ENCODE measurements around the gene CLEC6A. TPM values are rescaled to one million over a fixed set of nuclear protein-coding genes. Genes with fewer than 3 reads are reported as not detected.
"Not testable (repeated sequence)": the region's sequence is repeated elsewhere in the genome, so short reads cannot be mapped to it uniquely, and the experiment has no call there.

CLEC6A gene
- total RNA-seq, 1 donor from 2014 or later: not detected

DNA sequence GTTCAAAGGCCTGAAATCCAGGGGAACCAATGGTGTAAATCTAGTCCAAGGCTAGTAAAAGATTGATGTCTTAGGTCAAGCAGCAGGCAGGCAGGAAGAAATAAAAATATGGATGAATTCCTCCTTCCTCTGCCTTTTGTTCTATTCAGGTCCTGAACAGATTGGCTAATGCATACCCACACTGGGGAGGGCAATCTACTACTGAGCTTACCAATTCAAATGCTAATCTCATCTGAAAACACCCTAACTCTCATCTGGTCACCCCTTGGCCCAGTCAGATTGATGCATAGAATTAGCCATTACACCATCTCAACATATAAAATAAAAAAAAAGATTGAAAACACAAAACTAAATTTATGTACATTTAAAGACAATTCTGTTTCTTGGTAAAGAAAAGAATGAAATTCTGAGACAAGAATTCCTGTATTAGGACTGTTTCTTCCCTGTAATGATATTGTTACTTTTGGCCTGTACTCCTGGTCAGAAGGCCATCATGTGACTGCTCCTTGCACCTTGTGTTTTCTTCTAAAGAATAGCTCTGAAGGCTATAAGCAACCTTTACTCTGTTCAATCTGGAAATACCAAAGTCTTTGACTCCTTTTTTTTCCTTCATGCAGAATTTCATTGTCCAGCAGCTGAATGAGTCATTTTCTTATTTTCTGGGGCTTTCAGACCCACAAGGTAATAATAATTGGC is 19.9 kb downstream of the CLEC6A start:
- Mint-ChIP-seq H3K36me3 (ENCODE audit: unreplicated experiment) (no peaks in the 10 kb centered on the region), H3K27ac (ENCODE audit: unreplicated experiment) (no peak overlapping the region), H3K4me1 (ENCODE audit: unreplicated experiment) (no peaks in the 10 kb centered on the region), H3K4me3 (ENCODE audit: unreplicated experiment) (no peak overlapping the region), H3K27me3 (ENCODE audit: unreplicated experiment) (peaks cover 3% of the 10 kb centered on the region), H3K9me3 (ENCODE audit: unreplicated experiment) (no peaks in the 10 kb centered on the region)
- no peak for DNase-seq (ENCODE audit: extremely low spot score, unreplicated experiment)
- TF ChIP-seq, protein P1, sequence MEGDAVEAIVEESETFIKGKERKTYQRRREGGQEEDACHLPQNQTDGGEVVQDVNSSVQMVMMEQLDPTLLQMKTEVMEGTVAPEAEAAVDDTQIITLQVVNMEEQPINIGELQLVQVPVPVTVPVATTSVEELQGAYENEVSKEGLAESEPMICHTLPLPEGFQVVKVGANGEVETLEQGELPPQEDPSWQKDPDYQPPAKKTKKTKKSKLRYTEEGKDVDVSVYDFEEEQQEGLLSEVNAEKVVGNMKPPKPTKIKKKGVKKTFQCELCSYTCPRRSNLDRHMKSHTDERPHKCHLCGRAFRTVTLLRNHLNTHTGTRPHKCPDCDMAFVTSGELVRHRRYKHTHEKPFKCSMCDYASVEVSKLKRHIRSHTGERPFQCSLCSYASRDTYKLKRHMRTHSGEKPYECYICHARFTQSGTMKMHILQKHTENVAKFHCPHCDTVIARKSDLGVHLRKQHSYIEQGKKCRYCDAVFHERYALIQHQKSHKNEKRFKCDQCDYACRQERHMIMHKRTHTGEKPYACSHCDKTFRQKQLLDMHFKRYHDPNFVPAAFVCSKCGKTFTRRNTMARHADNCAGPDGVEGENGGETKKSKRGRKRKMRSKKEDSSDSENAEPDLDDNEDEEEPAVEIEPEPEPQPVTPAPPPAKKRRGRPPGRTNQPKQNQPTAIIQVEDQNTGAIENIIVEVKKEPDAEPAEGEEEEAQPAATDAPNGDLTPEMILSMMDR (IDR thresholded peaks at IDR 0.05): no peak

DNA sequence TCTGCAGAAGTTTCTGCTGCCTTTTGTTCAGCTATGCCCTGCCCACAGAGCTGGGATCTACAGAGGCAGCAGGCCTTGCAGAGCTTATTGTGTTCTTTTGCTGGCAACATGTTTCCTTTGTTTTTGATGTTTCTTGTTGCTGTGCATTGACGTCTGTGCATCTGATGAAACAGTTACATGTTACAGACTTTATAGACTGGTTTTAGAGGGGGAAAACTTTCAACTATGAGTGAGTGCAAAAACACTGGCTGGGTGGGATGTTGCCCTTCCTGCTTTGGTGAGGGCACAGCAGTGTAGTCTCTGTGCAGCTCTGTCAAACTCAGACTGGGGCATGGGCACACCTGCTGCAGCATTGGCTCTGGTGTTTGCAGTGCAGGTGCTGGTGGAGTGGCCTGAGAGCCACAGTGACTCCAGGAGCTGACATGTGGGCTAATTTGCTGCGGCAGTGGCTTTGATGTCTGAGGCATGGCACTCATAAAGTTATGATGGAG is 26.9 kb downstream of the CLEC6A start:
- TF ChIP-seq, protein P1 (IDR thresholded peaks at IDR 0.05): no peak
- Mint-ChIP-seq H3K9me3 (ENCODE audit: unreplicated experiment) (peaks cover 3% of the 10 kb centered on the region), H3K4me3 (ENCODE audit: unreplicated experiment) (no peak overlapping the region), H3K27ac (ENCODE audit: unreplicated experiment) (no peak overlapping the region), H3K4me1 (ENCODE audit: unreplicated experiment) (no peaks in the 10 kb centered on the region), H3K27me3 (ENCODE audit: unreplicated experiment) (no peaks in the 10 kb centered on the region), H3K36me3 (ENCODE audit: unreplicated experiment) (no peaks in the 10 kb centered on the region)
- DNase-seq (ENCODE audit: extremely low spot score, unreplicated experiment): no peak

- Mint-ChIP-seq H3K9me3 (ENCODE audit: unreplicated experiment) (peaks cover 3% of the 10 kb centered on the region), H3K4me1 (ENCODE audit: unreplicated experiment) (no peaks in the 10 kb centered on the region), H3K4me3 (ENCODE audit: unreplicated experiment) (no peak overlapping the region), H3K36me3 (ENCODE audit: unreplicated experiment) (no peaks in the 10 kb centered on the region), H3K27me3 (ENCODE audit: unreplicated experiment) (no peaks in the 10 kb centered on the region), H3K27ac (ENCODE audit: unreplicated experiment) (no peak overlapping the region)
- DNase-seq (ENCODE audit: extremely low spot score, unreplicated experiment): no peak
- TF ChIP-seq, protein P1 (IDR thresholded peaks at IDR 0.05): no peak
These were observed 27.3 kb downstream of the CLEC6A start for GRCh38 chr12:8483079-8483478.

DNA sequence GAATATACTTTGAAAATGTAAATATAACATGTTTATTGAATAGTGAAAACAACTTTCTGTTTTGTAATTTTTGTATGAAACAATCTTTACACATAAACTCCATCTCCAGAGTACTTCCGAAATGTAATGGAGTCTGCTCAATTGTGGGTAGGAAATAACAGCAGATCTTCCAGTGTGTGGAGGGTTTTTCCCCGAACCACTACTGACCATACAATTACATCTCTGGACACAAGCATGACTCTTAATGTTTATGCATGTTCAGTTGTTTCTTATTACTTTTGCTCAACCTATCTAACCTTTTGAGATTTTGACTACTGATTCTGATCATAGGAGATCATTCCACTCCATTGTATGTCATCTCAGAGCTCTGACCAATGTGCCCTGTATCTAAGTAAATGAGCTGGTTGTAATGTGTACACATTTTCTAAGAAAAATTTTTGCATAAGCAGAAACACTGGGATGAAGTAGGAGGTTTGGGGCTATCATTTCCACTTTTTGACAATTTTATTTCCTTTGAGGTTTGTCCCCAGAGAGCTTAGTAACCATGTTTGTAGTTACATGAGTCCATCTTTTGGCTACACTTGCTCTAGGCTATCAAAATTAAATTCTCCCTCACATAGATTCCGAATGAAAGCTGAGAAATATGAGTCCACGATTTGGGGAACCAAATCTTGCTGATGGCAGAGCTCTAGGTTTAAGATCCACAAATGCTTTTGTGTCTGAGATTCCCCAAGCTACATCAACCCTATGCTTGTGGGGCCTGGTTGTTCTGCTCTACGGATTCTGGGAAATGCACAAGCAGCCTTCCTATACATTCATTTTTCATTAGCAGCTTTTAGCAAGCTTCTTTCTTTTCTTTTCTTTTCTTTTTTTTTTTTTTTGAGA is 36.1 kb downstream of the CLEC6A start:
- TF ChIP-seq, protein P1 (IDR thresholded peaks at IDR 0.05): no peak
- Mint-ChIP-seq H3K9me3 (ENCODE audit: unreplicated experiment) (no peaks in the 10 kb centered on the region), H3K27ac (ENCODE audit: unreplicated experiment) (no peak overlapping the region), H3K4me3 (ENCODE audit: unreplicated experiment) (no peak overlapping the region), H3K4me1 (ENCODE audit: unreplicated experiment) (no peaks in the 10 kb centered on the region), H3K27me3 (ENCODE audit: unreplicated experiment) (no peaks in the 10 kb centered on the region), H3K36me3 (ENCODE audit: unreplicated experiment) (no peaks in the 10 kb centered on the region)
- DNase-seq (ENCODE audit: extremely low spot score, unreplicated experiment): no peak

GRCh38 chr12:8493084-8493483 is 37.3 kb downstream of the CLEC6A start:
- H3K27me3 Mint-ChIP-seq (ENCODE audit: unreplicated experiment): no peaks in the 10 kb centered on the region
- no peaks in the 10 kb centered on the region for H3K4me1 Mint-ChIP-seq (ENCODE audit: unreplicated experiment)
- H3K4me3 Mint-ChIP-seq (ENCODE audit: unreplicated experiment): no peak overlapping the region
- no peaks in the 10 kb centered on the region for H3K9me3 Mint-ChIP-seq (ENCODE audit: unreplicated experiment)
- TF ChIP-seq, protein P1 (IDR thresholded peaks at IDR 0.05): no peak
- no peak overlapping the region for H3K27ac Mint-ChIP-seq (ENCODE audit: unreplicated experiment)
- H3K36me3 Mint-ChIP-seq (ENCODE audit: unreplicated experiment): no peaks in the 10 kb centered on the region
- DNase-seq (ENCODE audit: extremely low spot score, unreplicated experiment): no peak

- H3K4me1 Mint-ChIP-seq (ENCODE audit: unreplicated experiment); H3K27ac Mint-ChIP-seq (ENCODE audit: unreplicated experiment); DNase-seq (ENCODE audit: extremely low spot score, unreplicated experiment); H3K27me3 Mint-ChIP-seq (ENCODE audit: unreplicated experiment); H3K36me3 Mint-ChIP-seq (ENCODE audit: unreplicated experiment); H3K4me3 Mint-ChIP-seq (ENCODE audit: unreplicated experiment); H3K9me3 Mint-ChIP-seq (ENCODE audit: unreplicated experiment): not testable (repeated sequence)
These were observed 39.9 kb downstream of the CLEC6A start for GRCh38 chr12:8495671-8496070.

GRCh38 chr12:8496074-8496473 is 40.3 kb downstream of the CLEC6A start:
- not testable (repeated sequence) for H3K27ac Mint-ChIP-seq (ENCODE audit: unreplicated experiment); H3K36me3 Mint-ChIP-seq (ENCODE audit: unreplicated experiment); H3K4me1 Mint-ChIP-seq (ENCODE audit: unreplicated experiment); DNase-seq (ENCODE audit: extremely low spot score, unreplicated experiment); H3K9me3 Mint-ChIP-seq (ENCODE audit: unreplicated experiment); H3K4me3 Mint-ChIP-seq (ENCODE audit: unreplicated experiment); H3K27me3 Mint-ChIP-seq (ENCODE audit: unreplicated experiment)

All from osteocyte (in vitro differentiated cells).